HS-27A (cell line): ENCODE data around the gene NADK.

Experiments
- DNase-seq: peaks from one replicate; pipeline ENCODE4 v3.0.0-alpha.2; 2012; ENCODE audit warnings: low read depth, missing footprints

Gene NADK

GRCh38 chr1:1786836-1787605 is 8.8 kb upstream of the NADK start:
- DNase-seq: no peak

DNA sequence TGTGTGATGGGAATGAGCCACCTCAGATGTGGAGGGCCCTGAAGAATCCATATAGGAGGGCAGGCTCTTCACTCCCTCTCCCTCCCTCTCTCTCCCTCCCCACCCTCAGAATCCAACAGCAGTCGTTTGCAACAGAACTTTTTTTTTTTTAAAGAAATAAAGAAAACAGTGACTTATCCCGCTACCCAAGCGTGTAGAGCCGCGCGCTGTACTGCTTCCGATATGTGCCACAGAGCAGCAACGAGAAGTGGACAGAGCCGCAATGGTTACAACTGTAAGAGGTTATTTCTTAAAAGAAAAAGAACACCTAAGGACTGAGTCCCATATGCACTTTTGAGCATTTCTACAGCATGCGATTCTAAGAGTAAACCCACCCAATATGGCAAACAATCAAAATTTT is 7.4 kb upstream of the NADK start:
- DNase-seq: no peak

- DNase-seq: no peak
These were observed 6.7 kb upstream of the NADK start for GRCh38 chr1:1784933-1785332.

DNA sequence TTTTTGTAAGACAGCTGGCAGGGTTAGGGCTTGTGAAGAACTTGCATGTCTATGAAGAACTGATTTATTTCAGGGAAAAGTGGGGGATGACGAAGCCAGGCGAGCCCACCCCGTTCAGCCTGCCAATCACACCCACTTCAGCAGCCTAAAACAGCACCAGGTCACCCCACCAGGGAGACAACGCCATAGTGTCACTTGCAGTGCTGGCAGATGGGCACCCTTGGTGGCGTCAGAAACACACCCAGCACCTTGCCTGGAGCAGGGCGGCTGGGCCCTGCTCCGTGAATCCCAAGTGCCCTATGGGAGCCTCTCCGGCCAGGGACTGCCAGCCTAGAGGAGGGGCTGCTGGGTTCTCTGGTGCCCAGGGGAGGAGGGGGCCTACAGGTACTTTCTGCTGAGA is 5.0 kb upstream of the NADK start:
- no peak for DNase-seq

DNA sequence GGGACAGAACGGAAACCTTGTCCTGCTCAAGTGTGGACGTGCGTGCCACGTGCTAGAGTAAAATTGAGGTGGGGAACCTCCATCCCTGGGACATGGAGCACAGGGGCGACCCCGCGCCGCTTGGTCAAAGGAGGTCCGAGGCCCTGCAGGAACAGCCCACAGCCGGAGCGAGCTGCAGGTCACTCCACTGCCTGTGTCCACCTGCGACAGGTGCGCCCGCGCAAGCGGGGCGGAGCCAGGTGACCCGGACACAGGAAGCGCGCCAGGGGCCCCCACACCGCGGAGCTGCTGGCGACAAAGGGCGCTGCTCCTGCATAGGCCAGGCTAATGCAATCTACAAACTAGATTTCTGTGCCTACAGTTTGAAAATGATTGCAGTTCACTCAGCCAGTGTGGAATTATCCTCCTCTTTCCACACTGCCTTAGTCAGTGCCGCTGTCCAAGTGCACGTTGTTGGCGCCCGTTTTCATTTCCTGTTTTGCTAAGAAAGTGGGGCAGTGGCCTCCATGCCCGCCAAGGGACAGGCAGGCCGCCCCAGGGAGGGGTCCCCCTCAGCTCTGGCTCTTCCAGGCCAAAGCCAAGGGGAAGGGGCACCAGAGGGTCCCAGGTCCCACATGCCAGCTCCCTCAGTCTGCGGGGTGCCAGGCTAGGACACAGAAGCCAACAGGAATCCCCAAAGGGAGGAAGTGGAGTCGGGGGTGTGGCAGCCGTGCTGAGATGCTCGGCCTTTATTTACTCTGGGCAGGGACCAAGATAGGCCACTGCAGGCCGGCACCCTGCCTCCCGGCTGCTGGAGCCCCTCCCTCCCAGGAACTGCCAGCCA is 4.3 kb upstream of the NADK start:
- DNase-seq: no peak

DNA sequence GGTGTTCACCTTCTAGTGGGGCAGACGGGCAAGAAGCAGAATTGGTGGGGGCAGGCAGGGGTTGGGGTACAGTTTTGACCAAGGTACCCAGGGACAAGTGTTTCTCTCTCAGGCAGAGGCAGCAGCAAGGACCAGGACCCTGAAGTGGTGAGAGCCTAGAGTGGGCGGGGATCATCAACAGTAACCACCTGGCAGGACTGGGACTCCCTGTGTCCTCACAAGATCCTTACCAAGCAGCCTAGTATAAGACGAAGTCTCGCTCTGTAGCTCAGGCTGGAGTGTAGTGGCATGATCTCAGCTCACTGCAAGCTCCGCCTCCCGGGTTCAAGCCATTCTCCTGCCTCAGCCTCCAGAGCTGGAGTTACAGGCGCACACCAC is 3.2 kb upstream of the NADK start:
- no peak for DNase-seq

- no peak for DNase-seq
These were observed 2.6 kb upstream of the NADK start for GRCh38 chr1:1780598-1781525.

DNA sequence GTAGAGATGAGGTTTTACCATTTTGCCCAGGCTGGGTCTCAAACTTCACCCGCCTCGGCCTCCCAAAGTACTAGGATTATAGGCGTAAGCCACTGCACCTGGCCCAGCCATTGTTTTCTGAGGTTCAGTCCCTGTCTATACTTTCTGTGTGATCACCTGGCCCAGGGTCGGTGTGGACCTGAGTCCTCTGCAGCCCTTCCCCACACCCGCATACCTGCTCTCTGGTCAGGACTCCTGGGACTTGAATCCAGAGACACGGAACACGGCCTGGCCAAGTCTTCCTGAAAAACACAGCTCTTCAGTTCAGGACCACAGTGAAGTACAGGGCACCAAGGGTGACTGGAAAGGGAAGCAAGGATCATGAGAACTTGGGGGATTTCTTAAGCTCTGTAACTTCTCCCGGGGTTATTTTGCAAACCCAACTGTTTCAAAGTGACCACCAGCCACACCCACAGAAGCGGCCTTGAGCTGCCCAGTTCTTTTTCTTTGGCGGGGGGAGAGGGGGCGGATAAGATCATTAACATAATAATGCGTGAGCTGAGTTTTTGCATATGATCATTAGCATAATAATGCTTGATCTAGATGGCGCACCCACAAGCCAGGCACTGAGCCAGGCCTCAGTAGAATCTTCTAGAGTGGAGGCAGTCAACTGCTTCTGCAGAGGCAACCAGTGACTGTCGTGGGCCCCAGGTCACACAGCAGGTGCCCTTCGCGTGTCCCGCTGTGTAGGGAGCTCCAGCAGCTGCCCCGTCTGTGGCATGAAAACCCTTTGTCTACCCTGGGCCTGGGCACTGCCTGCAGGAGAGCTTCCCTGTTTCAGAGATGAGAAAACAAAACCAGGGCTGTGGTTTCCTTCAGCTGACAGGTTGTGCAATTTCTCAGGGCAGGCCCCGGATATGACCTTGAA is 1.7 kb upstream of the NADK start:
- DNase-seq: no peak

GRCh38 chr1:1779320-1779675 is 1.0 kb upstream of the NADK start:
- DNase-seq: no peak

GRCh38 chr1:1778663-1779319 is 521 bp upstream of the NADK start:
- DNase-seq: no peak

GRCh38 chr1:1777583-1777899 is 729 bp downstream of the NADK start:
- no peak for DNase-seq

- no peak for DNase-seq
These were observed 1.3 kb downstream of the NADK start for GRCh38 chr1:1776672-1777582.

- no peak for DNase-seq
These were observed 2.7 kb downstream of the NADK start for GRCh38 chr1:1775327-1776226.

- no peak for DNase-seq
These were observed 4.4 kb downstream of the NADK start for GRCh38 chr1:1773874-1774273.

- DNase-seq: no peak
These were observed 7.2 kb downstream of the NADK start for GRCh38 chr1:1771096-1771495.

DNA sequence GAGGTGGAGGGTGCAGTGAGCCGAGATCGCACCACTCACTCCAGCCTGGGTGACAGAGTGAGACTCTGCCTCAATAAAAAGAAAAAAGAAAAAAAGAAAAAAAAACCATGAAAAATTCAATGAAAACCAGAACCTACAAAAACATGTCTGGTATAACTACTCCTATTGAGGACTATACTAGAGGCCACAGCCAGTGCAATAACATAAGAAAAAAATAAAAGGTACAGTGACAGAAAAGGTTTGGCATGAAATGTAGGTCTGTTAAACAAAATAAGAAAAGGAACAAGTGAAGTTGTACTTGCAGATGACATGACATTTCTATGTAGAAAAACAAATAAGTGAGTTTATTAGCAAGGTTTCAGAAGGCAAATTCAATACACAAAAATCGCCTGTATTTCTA is 8.2 kb downstream of the NADK start:
- no peak for DNase-seq

- no peak for DNase-seq
These were observed 9.8 kb downstream of the NADK start for GRCh38 chr1:1768249-1768992.

DNA sequence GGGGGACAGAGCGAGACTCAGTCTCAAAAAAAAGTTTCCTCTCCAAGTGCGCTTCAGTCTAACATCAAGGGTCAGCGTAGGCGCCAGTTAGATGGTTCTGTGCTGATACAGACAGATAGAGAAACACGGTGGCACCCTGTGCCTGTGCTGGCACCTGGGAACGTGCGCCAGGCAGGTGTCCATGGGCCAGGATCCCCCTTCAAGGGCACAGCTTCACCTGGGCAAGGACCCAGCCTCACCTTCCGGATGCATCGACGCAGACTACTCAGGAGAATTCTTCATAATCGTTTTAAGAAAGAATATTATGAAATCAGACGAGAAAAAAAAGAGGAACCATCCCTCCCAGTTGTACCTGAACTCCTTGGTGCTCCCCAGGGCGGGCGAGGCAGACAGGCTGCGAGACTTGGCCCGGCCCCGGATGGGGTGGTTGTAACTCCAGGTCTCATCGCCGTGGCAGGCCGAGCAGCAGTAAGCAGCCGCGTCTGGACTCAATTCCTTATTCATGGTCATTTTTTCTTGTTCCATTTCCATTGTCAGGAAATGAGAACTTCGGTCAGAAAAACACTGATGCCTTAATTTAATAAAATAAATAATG is 13.3 kb downstream of the NADK start:
- DNase-seq: no peak
